Testis (tissue), 2 donors: Measurements from ENCODE around the gene SAMHD1.

Experiments used
- CTCF ChIP-seq, 3 experiments: fragments of 450-650 bp in 2 of 3; fragments of 200-600 bp in 1 of 3; sonication (generic) in 1 of 3; IDR thresholded peaks; one replicate each; pipeline ENCODE4 v1.5.1; 2016 to 2019; ENCODE audit warnings: antibody characterized with exemption in 3 of 3, mild to moderate bottlenecking in 2 of 3, moderate library complexity in 1 of 3
- POLR2A ChIP-seq: fragments of 450-650 bp; IDR thresholded peaks from one replicate; pipeline ENCODE4 v1.6.1; 2017; ENCODE audit warnings: antibody characterized with exemption, mild to moderate bottlenecking, moderate library complexity

- no peak for TF ChIP-seq CTCF (IDR thresholded peaks at IDR 0.05)
- no peak for TF ChIP-seq POLR2A
Observed at GRCh38 chr20:36917240-36917639, 34.3 kb downstream of the SAMHD1 start.
